ACHN (cell line): ENCODE results near the gene TNK1.
"Not testable (repeated sequence)": the region's sequence is repeated elsewhere in the genome, so short reads cannot be mapped to it uniquely, and the experiment has no call there.

ENCODE experiments used
- DNase-seq: peaks from one replicate; pipeline ENCODE4 v3.0.0-alpha.2; 2015
- in situ Hi-C: cut with HindIII; loops from 2 replicates; pipeline ENCODE4 v1.10.0; 2017; ENCODE audit warnings: low sequenced_read_pairs, low pct_ligation_motif_present, low pct_unique_long_range_greater_than_20kb

TNK1 gene

DNA sequence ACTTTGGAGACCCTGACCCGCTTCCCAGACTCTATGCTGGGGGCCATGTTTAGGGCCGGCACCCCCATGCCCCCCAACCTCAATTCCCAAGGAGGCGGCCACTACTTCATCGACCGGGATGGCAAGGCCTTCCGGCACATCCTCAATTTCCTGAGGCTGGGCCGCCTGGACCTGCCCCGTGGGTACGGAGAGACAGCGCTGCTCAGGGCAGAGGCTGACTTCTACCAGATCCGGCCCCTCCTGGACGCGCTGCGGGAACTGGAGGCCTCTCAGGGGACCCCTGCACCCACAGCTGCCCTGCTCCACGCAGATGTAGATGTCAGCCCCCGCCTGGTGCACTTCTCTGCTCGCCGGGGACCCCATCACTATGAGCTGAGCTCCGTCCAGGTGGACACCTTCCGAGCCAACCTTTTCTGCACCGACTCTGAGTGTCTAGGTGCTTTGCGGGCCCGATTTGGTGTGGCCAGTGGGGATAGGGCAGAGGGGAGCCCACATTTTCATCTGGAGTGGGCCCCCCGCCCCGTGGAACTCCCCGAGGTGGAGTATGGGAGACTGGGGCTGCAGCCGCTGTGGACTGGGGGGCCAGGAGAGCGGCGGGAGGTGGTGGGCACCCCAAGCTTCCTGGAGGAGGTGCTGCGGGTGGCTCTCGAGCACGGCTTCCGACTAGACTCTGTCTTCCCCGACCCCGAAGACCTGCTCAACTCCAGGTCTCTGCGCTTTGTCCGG is 27.8 kb upstream of the TNK1 start:
- in situ Hi-C loops: no loop called here
- no peak for DNase-seq

DNA sequence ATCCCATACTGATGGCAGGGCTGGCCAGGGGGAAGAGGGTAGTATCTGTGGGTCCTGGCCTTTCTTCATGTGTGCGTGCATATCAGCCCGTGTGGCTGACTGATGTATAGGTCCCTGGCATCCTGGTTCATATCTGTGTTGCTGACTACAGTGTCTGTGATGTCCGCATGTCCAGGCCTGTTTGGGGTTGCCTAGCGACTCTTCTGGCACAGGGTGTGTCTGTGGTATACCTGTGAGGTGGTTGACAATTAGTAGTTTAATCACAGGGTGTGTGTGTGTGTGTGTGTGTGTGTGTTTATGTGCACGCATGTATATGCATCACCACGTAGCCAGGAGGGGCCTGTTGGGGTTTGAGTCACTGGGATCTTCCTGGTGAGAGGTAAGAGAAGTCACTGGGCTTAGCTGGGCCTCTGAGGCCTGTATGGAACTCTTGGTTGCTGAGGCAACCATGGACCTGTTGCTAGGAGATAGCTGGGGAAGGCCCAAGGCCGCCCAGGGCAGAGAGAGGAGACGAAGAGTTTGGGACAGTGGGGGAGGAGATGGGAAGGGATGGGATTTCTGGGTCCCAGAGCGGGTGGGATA is 26.5 kb upstream of the TNK1 start:
- in situ Hi-C loops: no loop called here
- no peak for DNase-seq

DNA sequence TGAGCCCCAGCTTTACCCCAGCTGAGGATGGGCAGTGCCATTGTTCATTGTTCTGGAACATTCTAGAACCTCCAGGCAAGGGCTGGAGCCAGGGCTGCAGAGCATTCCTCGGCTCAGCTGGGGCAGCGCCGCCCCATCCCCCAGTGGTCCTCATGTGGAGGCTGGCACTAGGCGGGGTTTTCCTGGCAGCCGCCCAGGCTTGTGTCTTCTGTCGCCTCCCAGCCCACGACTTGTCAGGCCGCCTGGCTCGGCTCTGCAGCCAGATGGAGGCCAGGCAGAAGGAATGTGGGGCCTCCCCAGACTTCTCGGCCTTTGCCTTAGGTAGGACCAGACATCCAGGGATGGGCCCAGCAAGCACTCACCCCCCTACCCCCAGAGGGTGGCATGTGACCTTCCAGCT is 25.8 kb upstream of the TNK1 start, which contains the start of gene TMEM95:
Gene TMEM95, plus strand, starts transcription at position 104 of the 400 bp plus-strand sequence. Its CDS starts 49 bp downstream, at position 153.
- no peak for DNase-seq
- in situ Hi-C loops: no loop called here

DNA sequence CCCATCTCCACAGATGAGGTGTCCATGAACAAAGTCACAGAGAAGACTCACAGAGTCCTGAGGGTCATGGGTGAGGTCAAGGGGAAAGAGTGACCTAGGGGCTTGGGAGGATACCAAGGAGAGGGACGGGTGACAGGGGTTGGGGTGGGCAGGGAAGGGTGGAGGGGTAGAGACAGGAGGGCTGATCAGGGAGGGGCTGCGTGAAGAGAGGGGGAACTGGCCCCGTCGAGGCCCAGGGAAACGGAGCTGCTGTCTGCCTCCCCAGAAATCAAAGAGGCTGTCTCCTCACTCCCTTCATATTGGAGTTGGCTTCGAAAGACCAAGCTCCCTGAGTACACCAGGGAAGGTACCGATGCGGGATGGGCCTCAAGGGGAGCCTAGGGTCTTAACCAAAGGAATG is 25.3 kb upstream of the TNK1 start:
- no peak for DNase-seq
- in situ Hi-C loops: no loop called here

DNA sequence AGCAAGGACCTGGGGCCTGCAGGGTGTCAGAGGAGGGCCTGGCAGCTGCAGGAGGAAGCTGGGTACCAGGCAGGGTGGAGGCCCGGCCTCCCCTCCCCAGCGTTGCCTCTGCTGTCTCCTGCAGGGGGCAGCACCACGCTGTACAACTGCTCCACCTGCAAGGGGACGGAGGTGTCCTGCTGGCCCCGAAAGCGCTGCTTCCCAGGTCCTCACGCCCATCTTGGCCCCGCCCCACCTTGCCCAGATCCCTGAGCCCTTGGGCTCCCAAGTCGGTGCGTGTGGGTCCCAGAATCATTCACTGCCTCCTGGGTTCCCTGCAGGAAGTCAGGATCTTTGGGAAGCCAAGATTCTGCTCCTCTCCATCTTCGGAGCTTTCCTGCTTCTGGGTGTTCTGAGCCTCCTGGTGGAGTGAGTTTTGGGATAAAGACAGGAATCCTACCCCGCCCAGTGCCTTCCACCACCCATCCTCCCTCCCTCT is 24.8 kb upstream of the TNK1 start:
- peak; percentile 80 for DNase-seq
- in situ Hi-C loops: no loop called here

DNA sequence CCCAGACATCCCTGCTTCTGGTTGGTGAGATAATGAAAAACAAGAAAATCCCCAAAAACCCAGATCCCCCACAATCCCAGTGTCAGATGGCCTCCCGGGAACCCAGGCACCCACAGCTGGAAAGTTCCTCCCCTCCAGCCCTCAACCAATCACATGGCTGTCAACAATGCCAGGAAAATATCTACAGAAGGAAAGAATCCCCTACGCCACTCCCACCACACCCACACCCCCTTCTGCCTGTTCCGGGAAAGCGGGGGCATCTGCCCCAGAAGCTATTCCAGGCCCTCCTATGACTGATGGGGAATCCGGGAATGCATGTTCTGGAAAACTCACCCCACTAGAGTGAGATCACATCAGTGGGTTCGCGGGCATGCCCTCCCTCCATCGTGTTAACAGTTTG is 24.1 kb upstream of the TNK1 start:
- in situ Hi-C loops: no loop called here
- DNase-seq: no peak

DNA sequence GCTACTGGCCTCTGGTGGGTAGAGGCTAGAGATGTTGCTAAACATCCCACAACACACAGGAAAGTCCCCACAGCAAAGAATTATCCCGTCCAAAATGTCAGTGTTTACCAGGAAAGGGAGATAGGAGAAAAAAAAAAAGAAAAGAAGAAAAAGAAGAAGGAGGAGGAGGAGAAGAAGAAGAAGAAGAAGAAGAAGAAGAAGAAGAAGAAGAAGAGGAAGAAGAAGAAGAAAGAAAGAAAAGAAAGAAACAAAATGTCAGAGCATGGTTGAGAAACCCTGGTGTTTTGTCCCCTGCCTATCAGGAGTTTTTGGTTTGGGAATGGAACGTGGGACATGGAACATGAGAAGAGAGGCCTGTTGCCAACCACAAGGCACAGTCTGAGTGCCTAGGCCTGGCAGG is 23.5 kb upstream of the TNK1 start:
- in situ Hi-C loops: no loop called here
- no peak for DNase-seq

DNA sequence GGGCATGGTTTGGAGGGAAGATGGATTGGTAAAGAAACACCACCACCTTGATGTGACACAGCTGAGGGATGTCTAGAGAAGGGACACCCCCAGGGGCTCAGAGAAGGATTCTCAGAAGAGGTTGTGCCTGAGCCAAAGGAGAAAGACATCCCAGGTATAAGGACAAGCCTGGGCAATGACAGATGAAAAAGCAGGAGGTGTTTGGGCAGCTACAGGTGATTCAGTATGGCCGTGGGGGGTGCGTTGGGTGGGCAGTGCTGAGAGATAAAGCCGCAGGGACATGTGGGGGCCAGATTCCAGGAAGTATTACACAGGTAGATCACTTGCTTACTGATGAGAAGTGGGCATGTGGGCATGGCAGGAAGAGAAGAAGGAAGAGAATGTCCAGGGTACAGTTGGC is 19.0 kb upstream of the TNK1 start:
- no peak for DNase-seq
- in situ Hi-C loops: no loop called here

DNA sequence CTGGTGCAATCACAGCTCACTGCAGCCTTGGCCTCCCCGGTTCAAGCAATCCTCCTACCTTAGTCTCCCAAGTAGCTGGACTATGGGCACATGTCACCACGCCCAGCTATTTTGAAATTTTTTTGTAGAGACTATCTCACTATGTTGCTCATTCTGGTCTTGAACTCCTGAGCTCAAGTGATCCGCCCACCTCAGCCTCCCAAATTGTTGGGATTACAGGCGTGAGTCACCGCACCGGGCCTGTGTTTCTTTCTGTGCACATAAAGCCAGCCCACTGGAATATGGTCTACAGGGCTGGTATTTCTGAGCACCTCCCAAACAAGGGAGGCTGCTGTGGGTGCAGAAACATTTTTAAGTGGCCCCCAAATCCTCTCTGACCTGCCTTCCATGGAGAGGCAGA is 17.6 kb upstream of the TNK1 start:
- in situ Hi-C loops: no loop called here
- no peak for DNase-seq

DNA sequence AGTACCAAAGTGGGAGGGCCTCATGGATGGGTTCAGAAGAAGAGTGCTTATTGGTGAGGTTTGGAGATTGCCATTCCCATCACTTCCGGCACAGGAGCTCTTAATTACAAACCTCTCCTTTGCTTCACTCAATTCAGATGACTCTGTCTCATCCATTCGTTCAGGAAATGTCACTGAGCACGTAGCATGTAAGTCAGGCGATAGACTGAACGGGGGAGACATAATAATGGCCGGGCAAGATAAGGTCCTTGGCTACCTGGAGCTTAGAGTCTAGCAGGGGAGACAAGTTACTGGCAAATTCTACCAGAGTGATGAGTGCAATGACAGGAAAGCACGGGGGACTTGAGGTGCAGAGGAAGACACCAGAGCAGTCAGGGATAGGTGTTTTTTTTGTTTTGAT is 14.9 kb upstream of the TNK1 start:
- in situ Hi-C loops, DNase-seq: not testable (repeated sequence)

DNA sequence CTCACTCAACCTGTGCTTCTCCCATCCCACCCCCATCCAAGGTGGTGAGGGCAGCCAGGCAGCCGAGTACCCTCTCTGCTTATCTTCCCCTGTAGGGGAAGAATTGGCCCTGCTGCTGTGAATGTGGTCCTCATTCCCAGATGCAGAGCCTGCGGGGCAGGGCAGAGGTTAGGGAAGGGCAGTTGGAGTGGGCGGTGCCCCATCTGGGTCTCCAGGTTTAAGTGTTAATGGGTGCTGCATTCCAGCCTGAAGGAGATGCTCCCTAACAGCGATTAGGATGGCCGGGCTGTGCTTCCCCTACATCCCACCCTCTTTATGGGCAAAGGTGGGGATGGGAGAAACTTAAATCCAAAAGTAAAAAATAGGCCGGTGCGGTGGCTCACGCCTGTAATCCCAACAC is 13.8 kb upstream of the TNK1 start:
- in situ Hi-C loops: no loop called here
- DNase-seq: no peak

DNA sequence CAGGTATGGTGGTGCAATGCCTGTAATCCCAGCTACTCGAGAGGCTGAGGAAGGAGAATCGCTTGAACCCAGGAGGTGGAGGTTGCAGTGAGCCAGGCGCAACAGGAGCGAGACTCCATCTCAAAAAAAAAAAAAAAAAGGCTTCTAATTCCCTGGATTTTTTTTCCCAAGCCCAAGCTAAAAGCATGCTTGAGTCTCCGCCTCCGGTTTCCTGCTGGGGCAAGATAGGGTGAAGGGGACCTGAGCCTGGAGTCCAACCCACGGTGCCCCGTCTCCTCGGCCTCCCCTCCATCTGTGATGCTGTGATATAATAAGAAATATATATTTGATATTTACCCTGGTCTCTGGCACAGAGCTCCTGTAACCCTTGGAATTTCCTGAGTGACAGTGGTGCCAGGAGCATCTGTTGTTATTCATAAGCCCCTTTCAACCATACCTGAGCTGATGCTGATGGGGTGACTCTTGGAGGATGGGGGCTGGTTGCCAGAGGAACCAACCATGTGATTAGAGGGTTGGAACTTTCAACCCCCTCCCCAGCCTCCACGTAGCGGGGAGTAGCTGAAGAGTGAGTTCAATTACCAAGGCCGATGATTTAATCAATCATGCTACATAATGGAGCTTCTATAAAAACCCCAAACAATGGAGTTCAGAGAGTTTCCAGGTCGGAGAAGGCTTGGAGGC is 12.8 kb upstream of the TNK1 start:
- in situ Hi-C loops: no loop called here
- DNase-seq: no peak

DNA sequence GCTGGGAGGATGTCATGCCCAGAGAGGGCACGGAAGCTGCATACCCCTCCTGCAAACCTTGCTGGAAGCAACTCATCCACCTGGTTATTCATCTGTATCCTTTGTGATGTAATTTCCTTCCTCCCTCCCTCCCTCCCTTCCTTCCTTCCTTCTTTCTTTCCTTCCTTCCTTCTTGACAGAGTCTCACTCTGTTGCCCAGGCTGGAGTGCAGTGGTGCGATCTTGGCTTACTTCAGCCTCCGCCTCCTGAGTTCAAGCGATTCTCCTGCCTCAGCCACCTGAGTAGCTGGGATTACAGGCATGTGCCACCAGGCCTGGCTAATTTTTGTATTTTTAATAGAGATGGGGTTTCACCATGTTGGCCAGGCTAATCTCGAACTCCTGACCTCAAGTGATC is 12.3 kb upstream of the TNK1 start:
- in situ Hi-C loops, DNase-seq: not testable (repeated sequence)

DNA sequence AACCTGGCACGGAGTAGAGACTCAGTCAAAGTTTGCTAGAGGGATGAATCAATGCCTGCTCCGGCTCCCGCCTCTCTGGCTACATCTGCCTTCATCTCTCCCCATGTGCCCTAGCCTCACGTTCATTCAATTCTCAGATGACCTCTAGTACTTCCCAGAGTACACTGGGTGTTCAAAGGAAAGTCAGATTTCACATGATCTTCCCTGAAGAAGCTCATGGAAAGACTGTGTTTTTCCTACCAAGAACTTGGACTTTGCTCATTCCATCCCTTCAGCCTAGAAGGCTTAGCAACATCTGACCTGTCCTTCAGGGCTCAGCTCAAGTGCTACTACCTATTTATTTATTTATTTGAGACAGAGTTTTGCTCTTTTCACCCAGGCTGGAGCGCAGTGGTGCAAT is 11.1 kb upstream of the TNK1 start:
- DNase-seq: no peak
- in situ Hi-C loops: no loop called here

DNA sequence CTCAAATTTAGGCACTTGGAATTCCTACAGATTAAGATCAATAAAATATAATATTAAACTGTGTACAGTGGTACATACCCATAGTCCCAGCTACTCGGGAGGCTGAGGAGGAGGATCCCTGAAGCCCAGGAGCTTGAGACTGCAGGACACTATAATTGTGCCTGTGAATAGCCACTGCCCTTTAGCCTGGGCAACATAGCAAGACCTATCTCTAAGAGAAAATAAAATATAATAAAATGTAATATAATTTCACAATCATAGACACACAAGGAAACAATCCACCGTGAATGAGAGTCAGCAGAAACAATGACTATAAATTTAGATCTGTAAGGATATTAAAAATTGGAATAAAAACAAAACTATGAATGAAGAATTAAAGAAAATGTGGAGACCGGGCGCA is 10.0 kb upstream of the TNK1 start:
- in situ Hi-C loops: no loop called here
- no peak for DNase-seq

DNA sequence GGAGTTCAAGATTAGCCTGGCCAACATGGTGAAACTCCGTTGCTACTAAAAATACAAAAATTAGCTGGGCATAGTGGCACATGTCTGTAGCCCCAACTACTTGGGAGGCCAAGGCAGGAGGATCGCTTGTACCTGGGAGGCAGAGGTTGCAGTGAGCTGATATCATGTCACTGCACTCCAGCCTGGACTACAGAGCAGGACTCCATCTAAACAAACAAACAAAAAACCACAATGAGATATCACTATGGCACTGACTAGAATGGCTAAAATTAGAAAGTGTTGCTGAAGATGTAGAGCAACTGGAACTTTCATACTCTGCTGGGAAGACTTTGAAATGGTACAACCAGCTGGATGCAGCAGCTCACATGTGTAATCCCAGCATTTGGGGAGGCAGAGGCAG is 6.5 kb upstream of the TNK1 start:
- DNase-seq: no peak
- in situ Hi-C loops: no loop called here

DNA sequence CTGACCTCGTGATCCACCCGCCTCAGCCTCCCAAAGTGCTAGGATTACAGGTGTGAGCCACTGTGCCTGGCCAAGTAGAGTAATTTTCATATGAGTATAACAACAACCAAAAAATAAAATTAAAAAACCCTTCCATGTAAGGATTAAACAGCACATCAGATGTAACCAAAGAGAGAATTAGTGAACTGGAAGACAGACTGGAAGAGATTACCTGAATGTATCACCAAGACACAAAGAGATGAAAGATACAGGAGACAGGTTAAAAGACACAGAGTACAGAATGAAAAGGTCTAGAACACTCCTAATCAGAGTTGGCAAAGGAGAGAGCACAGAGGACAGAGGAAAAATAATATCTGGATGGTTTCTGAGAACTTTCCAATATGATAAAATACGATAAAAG is 1.8 kb upstream of the TNK1 start:
- in situ Hi-C loops: no loop called here
- DNase-seq: no peak

DNA sequence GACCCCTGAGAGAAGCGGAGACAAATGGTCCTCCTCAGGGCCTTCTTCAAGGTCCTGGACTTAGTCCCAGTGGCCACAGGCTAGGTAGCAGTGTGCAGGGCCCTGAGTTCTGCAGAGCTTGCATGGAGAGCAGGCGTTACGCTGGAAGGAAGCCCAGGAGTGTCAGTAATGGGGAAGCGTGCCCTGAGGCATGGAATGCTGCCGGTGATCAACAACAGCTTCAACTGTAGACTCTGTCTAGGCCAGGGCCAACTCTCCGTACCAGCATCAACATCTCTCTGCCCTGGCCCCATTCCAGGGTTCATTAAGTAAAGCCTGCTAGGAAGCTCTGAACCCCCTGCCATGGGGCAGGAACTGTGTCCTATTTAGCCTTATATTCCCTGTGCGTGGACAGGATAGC is 568 bp upstream of the TNK1 start:
- in situ Hi-C loops: no loop called here
- no peak for DNase-seq

DNA sequence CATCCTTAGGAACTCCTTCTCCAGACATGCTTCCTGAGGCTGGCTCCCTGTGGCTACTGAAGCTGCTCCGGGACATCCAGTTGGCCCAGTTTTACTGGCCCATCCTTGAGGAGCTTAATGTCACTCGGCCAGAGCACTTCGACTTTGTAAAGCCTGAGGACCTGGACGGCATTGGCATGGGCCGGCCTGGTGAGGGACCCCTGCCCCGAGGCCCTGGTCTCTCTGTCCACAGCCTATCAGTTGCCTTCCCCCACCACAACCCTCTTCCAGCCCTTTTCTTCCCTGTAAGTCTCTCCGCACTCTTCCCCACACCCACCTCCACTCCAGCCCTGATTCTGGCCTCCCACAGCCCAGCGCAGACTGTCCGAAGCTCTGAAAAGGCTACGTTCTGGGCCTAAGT is 2.0 kb downstream of the TNK1 start:
- in situ Hi-C loops: no loop called here
- DNase-seq: no peak

DNA sequence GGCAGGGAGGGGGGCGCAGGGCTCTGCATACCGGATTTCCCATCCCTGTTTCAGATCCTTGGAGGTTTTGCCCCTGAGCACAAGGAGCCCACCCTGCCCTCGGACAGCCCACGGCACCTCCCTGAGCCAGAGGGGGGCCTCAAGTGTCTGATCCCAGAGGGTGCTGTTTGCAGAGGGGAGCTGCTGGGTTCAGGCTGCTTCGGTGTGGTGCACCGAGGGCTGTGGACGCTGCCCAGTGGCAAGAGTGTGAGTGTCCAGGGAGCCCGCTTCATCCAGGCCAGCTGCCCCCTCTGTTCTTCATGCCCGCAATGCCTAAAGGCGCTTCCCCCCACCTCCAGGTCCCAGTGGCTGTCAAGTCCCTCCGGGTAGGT is 2.5 kb downstream of the TNK1 start:
- no peak for DNase-seq
- in situ Hi-C loops: no loop called here
